ENCODE results near the gene SMU1.

Gene SMU1

DNA sequence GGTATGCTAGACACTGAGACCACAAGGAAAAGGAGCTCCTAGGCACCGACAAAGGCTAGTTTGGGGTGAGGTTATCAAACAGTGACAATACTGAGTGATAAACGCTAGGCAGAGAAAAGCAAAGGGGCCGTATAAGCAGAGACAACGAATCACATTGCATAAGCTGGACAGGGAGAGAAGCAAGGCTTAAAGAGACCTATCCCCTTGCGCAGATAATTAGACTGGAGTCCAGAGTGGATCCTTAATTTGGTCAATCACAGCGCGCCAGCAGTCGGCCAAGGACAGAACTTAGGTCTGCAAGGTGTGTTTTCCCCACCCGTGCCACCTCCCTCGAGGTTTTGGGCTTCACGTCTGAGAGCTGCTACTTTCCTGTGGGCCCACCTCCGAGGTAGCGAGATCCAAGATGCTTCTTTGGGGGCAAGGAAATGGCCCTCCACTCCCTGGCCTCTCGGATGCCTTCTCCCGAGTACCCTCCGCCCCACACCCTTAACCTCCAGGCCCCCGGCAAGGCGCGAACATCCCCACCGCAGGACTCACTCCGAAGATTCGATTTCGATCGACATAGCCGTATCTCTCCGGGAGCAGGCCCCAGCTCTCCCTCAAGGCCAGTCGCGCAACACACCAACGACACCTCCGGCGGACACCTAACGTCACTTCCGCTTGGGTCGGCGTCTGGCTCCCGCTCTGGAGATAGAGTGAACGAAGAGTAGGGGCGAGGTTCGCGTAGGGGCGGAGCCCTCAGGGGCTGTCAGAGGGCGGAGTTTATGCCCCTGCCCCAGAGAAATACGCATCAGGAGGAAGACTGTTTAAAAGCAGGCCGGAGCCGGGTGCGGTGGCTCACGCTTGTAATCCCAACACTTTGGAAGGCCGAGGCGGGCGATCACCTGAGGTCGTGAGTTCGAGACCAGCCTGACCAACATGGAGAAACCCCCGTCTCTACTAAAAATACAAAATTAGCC lies at the start of gene SMU1:
Gene SMU1, minus strand, starts transcription at position 629 of the 959 bp plus-strand sequence. Its CDS starts 66 bp downstream, at position 563.
- in situ Hi-C loops (cut with HindIII; ENCODE audit: low sequenced_read_pairs) = loop anchor here (5.0 kb wide), 1 partner anchor 76 kb away; no protein-coding TSS in a partner anchor

DNA sequence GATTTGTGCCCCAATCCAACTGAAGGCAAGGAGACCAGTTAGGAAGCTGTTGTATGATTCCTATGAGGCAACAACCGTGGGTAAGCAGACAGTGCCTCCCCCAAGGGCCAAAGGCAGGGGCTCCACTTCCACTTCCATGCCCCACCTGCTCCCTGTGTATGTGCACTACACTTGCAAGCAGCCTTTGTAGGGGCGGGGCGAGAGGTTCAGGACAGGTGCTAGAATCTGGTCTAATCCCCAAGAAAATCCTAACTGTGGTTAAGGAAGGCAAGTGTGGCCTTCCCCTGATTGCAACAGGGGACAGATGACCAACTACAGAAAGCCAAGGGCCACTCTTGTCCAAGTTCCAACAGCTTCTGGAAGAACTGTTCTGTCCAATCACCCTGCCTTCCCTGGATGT lies 49.0 kb upstream of the SMU1 start:
- in situ Hi-C loops (cut with HindIII; ENCODE audit: low sequenced_read_pairs) = loop anchor here (5.0 kb wide), 1 partner anchor 37 kb away; no protein-coding TSS in a partner anchor

- in situ Hi-C loops (cut with HindIII; ENCODE audit: low sequenced_read_pairs) = loop anchor here (5.0 kb wide), 1 partner anchor 37 kb away; no protein-coding TSS in a partner anchor
Measured at GRCh38 chr9:33124751-33125381, 48.4 kb upstream of the SMU1 start.

GRCh38 chr9:33124046-33124445 lies 47.6 kb upstream of the SMU1 start:
- in situ Hi-C loops (cut with HindIII; ENCODE audit: low sequenced_read_pairs) = no loop called here

GRCh38 chr9:33123407-33124031 lies 47.0 kb upstream of the SMU1 start:
- in situ Hi-C loops (cut with HindIII; ENCODE audit: low sequenced_read_pairs) = no loop called here

DNA sequence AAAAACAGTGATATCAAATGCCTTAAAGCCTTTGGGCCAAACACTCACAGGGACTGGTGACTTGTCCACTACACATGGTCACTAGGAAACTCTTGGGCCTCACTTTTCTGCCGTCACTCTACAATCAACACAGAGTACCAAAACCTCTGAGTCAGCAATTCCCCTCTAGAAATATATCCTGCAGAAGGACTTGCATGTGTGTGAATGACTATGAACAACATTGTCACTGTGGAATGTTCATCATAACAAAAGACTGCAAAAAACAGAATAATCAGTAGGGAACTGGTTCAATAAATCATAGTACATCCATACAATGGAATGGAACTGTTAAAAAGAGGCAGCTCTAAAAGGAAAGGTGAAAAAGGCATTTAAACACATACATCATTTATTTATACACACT lies 44.1 kb upstream of the SMU1 start:
- in situ Hi-C loops (cut with HindIII; ENCODE audit: low sequenced_read_pairs) = no loop called here

GRCh38 chr9:33117796-33118195 lies 41.3 kb upstream of the SMU1 start:
- in situ Hi-C loops (cut with HindIII; ENCODE audit: low sequenced_read_pairs) = no loop called here

DNA sequence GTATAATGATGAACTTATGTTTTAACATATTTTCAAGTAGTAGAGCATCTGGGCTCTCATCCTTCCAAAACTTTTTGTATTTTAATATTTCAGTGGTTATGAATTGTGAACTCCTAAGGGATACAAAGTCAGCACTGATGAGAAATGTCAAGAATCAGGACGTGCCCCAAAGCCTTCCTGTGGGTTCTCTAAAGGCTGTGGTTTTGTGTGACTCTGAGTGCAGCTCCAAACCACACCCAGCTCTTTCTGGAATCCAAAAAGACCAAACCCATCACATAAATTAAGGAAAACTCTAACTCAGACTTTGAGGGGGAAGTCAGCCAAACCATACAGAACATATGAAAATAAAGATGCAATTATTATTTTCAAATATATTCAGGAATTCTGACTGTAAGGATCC lies 40.8 kb upstream of the SMU1 start:
- in situ Hi-C loops (cut with HindIII; ENCODE audit: low sequenced_read_pairs) = no loop called here

GRCh38 chr9:33116860-33117259 lies 40.4 kb upstream of the SMU1 start:
- in situ Hi-C loops (cut with HindIII; ENCODE audit: low sequenced_read_pairs) = no loop called here

- in situ Hi-C loops (cut with HindIII; ENCODE audit: low sequenced_read_pairs) = no loop called here
Measured at GRCh38 chr9:33114746-33115145, 38.3 kb upstream of the SMU1 start.

DNA sequence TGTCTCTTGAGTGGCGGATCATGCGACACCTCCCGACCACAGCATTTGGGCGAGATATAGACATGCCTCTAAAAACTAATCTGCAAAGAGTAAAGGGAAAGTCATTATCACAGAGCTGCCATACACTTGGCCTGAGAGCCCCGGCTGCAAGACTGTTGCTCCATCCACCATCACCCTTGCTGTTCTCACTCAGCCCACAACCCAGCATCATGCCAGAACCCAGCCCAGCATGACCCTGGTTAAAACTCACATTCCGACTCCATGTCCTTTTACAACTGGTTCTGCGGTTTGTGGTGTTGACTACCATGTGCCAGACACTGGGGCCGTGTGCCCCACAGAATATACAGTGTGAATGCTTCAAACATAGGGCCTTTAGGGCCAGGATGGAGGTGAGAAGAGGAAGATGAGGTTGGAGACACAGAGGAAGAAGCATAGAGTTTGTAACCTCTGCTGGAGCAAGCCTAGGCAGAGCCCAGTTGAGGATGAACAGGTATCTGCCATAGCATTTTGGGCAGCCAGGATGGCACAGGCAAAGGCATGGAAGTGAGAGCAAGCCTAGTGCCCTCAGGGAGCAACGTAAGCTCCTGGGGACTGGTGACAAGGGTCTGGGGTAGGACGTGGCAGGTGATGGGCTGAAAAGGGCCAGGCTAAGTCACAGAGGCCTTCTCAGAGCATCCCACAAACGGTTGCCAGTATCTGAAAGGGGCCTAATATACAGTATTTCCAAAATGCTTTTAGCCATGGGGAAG lies 37.5 kb upstream of the SMU1 start:
- in situ Hi-C loops (cut with HindIII; ENCODE audit: low sequenced_read_pairs) = no loop called here

GRCh38 chr9:33112094-33112493 lies 35.6 kb upstream of the SMU1 start:
- in situ Hi-C loops (cut with HindIII; ENCODE audit: low sequenced_read_pairs) = no loop called here

DNA sequence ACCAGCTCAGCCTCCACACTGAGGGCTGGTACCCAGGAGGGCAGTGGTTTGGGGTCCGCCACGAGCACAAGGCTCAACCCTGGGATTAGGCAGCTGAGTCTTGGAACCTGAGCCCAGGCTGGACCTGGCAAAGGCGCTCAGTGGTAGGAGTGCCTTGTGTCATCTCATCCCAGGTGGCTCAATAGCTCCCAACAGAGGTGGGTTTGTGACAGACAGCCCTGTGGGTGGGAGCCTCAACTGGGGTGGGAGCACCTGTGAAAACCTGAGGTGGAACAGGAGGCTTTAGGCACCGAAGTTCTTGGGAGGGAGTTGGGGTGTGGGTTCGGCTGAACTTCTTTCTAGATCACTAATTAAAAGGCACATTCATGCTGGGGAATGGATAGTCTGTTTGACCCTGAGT lies 35.2 kb upstream of the SMU1 start:
- in situ Hi-C loops (cut with HindIII; ENCODE audit: low sequenced_read_pairs) = no loop called here

DNA sequence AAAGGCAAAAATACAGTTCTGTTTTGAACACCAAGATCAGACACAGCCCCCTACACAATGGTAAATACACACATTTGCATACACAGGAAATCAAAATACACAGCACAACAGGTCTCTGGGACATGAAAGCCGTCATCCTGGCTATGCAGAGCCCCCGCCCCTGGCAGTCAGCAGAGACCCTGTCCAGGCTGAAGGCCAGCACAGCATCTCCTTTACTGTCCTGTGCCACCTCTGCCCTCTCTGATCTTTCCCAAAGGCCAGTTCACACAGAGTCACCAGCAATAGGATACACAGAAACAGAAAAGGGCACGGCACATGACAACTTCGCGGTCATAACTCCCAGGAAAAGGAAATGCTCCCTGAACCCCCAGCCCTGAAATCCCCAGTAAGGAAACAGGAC lies 34.2 kb upstream of the SMU1 start:
- in situ Hi-C loops (cut with HindIII; ENCODE audit: low sequenced_read_pairs) = no loop called here

GRCh38 chr9:33109850-33110595 lies 33.5 kb upstream of the SMU1 start:
- in situ Hi-C loops (cut with HindIII; ENCODE audit: low sequenced_read_pairs) = no loop called here

- in situ Hi-C loops (cut with HindIII; ENCODE audit: low sequenced_read_pairs) = no loop called here
Measured at GRCh38 chr9:33109097-33109496, 32.6 kb upstream of the SMU1 start.

GRCh38 chr9:33108472-33108871 lies 32.0 kb upstream of the SMU1 start:
- in situ Hi-C loops (cut with HindIII; ENCODE audit: low sequenced_read_pairs) = no loop called here

- in situ Hi-C loops (cut with HindIII; ENCODE audit: low sequenced_read_pairs) = no loop called here
Measured at GRCh38 chr9:33107762-33108161, 31.3 kb upstream of the SMU1 start.

- in situ Hi-C loops (cut with HindIII; ENCODE audit: low sequenced_read_pairs) = no loop called here
Measured at GRCh38 chr9:33106827-33107621, 30.6 kb upstream of the SMU1 start.

Measured in DLD1 (cell line).